MCF 10A (cell line): ENCODE measurements around the gene ANKRD40. TPM values are rescaled to one million over a fixed set of nuclear protein-coding genes. Genes with fewer than 3 reads are reported as not detected.

ENCODE experiments used
- BruUV-seq: library from RNA; stranded (reverse); fragments of 400-500 nt; replicated peaks from 2 replicates; lab custom pipeline; 2021; lab: Mats Ljungman, UMichigan
- CTCF ChIA-PET: fragments of 300-600 bp; sonication (Branson Sonifier 250); formaldehyde crosslinking; extraction: SDS; loops from one replicate; lab custom pipeline; 2021; ENCODE audit warnings: antibody characterized with exemption, inconsistent platforms; lab: Yijun Ruan, JAX
- POLR2A ChIA-PET: fragments of 300-600, 350-650 bp; sonication (Branson Sonifier 250); formaldehyde crosslinking; extraction: SDS; loops from one replicate; lab custom pipeline; 2020; ENCODE audit warnings: antibody characterized with exemption, inconsistent platforms; lab: Yijun Ruan, JAX
- DNase-seq: peaks from one replicate; pipeline ENCODE4 v3.0.0-alpha.2; 2018; ENCODE audit not compliant: unreplicated experiment
- H3K27ac Mint-ChIP-seq: one replicate; pipeline ENCODE4 v1.8.0; 2022; ENCODE audit warnings: mild to moderate bottlenecking, low read depth, mixed read lengths; ENCODE audit not compliant: unreplicated experiment
- H3K27me3 Mint-ChIP-seq: one replicate; pipeline ENCODE4 v1.8.0; 2022; ENCODE audit warnings: mixed read lengths; ENCODE audit not compliant: insufficient read depth, unreplicated experiment
- H3K36me3 Mint-ChIP-seq: one replicate; pipeline ENCODE4 v1.8.0; 2022; ENCODE audit warnings: mild to moderate bottlenecking, moderate library complexity, mixed read lengths; ENCODE audit not compliant: insufficient read depth, unreplicated experiment
- H3K4me1 Mint-ChIP-seq: one replicate; pipeline ENCODE4 v1.8.0; 2022; ENCODE audit warnings: mixed read lengths; ENCODE audit not compliant: insufficient read depth, unreplicated experiment
- H3K4me3 Mint-ChIP-seq: one replicate; pipeline ENCODE4 v1.8.0; 2022; ENCODE audit warnings: mild to moderate bottlenecking, moderate library complexity, mixed read lengths; ENCODE audit not compliant: unreplicated experiment
- H3K9me3 Mint-ChIP-seq: one replicate; pipeline ENCODE4 v1.8.0; 2022; ENCODE audit warnings: mixed read lengths; ENCODE audit not compliant: unreplicated experiment
- CTCF ChIP-seq: fragments of 200-600 bp; IDR thresholded peaks from one replicate; pipeline ENCODE4 v1.8.0; 2022; ENCODE audit warnings: antibody characterized with exemption, mild to moderate bottlenecking; ENCODE audit not compliant: unreplicated experiment
- intact Hi-C: fragments of 100-400 bp; cut with micrococcal nuclease; formaldehyde crosslinking; loops from 2 replicates; pipeline ENCODE4 v1.14.1; 2022
- total RNA-seq: library from RNA; stranded (reverse); gene quantifications from 2 replicates; pipeline ENCODE4 v1.2.3, GENCODE V29; 2022

ANKRD40 gene
- total RNA-seq, 1 experiment from 2014 or later = 42.2 TPM

- Mint-ChIP-seq H3K27ac (no peak overlapping the region), H3K4me3 (no peak overlapping the region), H3K36me3 (peaks cover 100% of the 10 kb centered on the region), H3K4me1 (no peaks in the 10 kb centered on the region), H3K27me3 (no peaks in the 10 kb centered on the region), H3K9me3 (no peaks in the 10 kb centered on the region)
- CTCF ChIA-PET = interaction anchor here (0.7 kb wide), 1 partner anchor 145 kb away, joined by 3 read pairs; no protein-coding TSS in a partner anchor
- no TSS peak for BruUV-seq
- POLR2A ChIA-PET = interaction anchor here (1.7 to 2.0 kb wide), 3 partner anchors 10 to 14 kb away, joined by 4 to 7 read pairs (median 4); no protein-coding TSS in a partner anchor
- TF ChIP-seq CTCF = no peak
- DNase-seq = no peak
- intact Hi-C loops = no loop called here
These were observed 37.9 kb upstream of the ANKRD40 start for GRCh38 chr17:50745631-50746030.

- H3K36me3 Mint-ChIP-seq = peaks cover 80% of the 10 kb centered on the region
- H3K9me3 Mint-ChIP-seq = no peaks in the 10 kb centered on the region
- no peak for DNase-seq
- TF ChIP-seq CTCF = no peak
- intact Hi-C loops = no loop called here
- H3K4me3 Mint-ChIP-seq = no peak overlapping the region
- H3K27me3 Mint-ChIP-seq = no peaks in the 10 kb centered on the region
- no TSS peak for BruUV-seq
- peaks cover 35% of the 10 kb centered on the region for H3K4me1 Mint-ChIP-seq
- peak overlapping the region; percentile 84 for H3K27ac Mint-ChIP-seq
- CTCF ChIA-PET = interaction anchor here (1.3 kb wide), 1 partner anchor 108 kb away, joined by 3 read pairs; no protein-coding TSS in a partner anchor
- POLR2A ChIA-PET = interaction anchor here (0.9 to 1.2 kb wide), 2 partner anchors 16 to 20 kb away, joined by 3 to 6 read pairs; partner anchors contain the start of gene LUC7L3
These were observed 31.4 kb upstream of the ANKRD40 start for GRCh38 chr17:50739098-50739497.

GRCh38 chr17:50737118-50737698 lies 29.5 kb upstream of the ANKRD40 start:
- Mint-ChIP-seq H3K27me3 (no peaks in the 10 kb centered on the region), H3K36me3 (peaks cover 61% of the 10 kb centered on the region), H3K9me3 (no peaks in the 10 kb centered on the region), H3K4me3 (no peak overlapping the region), H3K27ac (no peak overlapping the region), H3K4me1 (peaks cover 37% of the 10 kb centered on the region)
- POLR2A ChIA-PET = no interaction called here
- BruUV-seq = no TSS peak
- CTCF ChIA-PET = no interaction called here
- intact Hi-C loops = no loop called here
- DNase-seq = no peak
- TF ChIP-seq CTCF = no peak

GRCh38 chr17:50735287-50735686 lies 27.6 kb upstream of the ANKRD40 start:
- DNase-seq = no peak
- POLR2A ChIA-PET = no interaction called here
- H3K36me3 Mint-ChIP-seq = peaks cover 42% of the 10 kb centered on the region
- no peaks in the 10 kb centered on the region for H3K27me3 Mint-ChIP-seq
- no TSS peak for BruUV-seq
- no peaks in the 10 kb centered on the region for H3K9me3 Mint-ChIP-seq
- H3K4me1 Mint-ChIP-seq = peaks cover 48% of the 10 kb centered on the region
- CTCF ChIA-PET = no interaction called here
- intact Hi-C loops = no loop called here
- H3K27ac Mint-ChIP-seq = no peak overlapping the region
- no peak overlapping the region for H3K4me3 Mint-ChIP-seq
- no peak for TF ChIP-seq CTCF
